GM18867 (cell line): ENCODE results near the gene TBL1Y.
"Not testable (repeated sequence)": the region's sequence is repeated elsewhere in the genome, so short reads cannot be mapped to it uniquely, and the experiment has no call there.

Experiments
- ATAC-seq: cut with Tn5 transposase; IDR thresholded peaks from one replicate; pipeline ENCODE4 v1.9.1; 2021; ENCODE audit warnings: mild to moderate bottlenecking, moderate library complexity; ENCODE audit not compliant: unreplicated experiment

The TBL1Y gene

GRCh38 chrY:6972271-6972887 is 61.9 kb downstream of the TBL1Y start:
- no peak for ATAC-seq

GRCh38 chrY:6974971-6975370 is 64.5 kb downstream of the TBL1Y start:
- ATAC-seq = no peak

DNA sequence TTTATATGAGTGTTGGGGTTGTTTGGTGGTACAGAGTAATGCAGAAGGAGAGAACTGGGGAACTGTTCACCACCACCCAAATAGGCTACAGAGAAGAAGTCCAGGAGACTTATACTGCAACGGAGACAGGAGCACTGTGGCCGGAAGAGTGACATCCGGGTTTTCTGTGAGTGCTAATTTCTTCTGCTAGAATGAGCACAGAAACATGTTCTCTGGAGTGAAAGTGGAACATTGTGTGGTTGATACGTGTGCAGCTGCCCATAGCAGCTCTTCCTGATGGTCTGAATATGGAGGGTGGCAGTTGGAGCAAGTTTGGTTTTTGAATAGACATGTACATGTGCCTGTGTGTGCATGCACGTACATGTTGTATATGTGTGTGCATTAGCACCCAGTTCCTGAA is 67.3 kb downstream of the TBL1Y start:
- no peak for ATAC-seq

GRCh38 chrY:6983221-6983620 is 72.7 kb downstream of the TBL1Y start:
- ATAC-seq = no peak

DNA sequence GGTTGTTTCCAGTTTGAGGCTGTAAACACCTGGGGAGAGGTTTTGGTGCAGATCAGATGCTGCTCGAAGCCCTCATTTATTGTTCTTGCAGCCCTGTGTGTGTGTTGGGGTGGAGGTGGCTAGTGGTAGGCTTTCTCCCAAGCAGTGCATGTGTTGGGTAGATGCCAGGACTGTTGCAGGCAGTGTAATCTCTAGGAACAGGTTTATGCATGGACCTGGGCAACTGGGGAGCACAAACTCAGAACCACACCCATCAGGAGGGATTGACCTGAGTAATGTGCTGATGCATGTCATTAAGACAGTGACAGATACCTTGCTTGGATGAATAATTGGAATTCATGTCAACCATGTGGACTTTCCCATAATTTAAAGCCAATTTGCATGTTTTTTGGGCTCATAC is 77.3 kb downstream of the TBL1Y start:
- ATAC-seq = no peak

GRCh38 chrY:6989886-6990620 is 79.6 kb downstream of the TBL1Y start:
- no peak for ATAC-seq

- ATAC-seq = no peak
These were observed 81.5 kb downstream of the TBL1Y start for GRCh38 chrY:6992041-6992440.

DNA sequence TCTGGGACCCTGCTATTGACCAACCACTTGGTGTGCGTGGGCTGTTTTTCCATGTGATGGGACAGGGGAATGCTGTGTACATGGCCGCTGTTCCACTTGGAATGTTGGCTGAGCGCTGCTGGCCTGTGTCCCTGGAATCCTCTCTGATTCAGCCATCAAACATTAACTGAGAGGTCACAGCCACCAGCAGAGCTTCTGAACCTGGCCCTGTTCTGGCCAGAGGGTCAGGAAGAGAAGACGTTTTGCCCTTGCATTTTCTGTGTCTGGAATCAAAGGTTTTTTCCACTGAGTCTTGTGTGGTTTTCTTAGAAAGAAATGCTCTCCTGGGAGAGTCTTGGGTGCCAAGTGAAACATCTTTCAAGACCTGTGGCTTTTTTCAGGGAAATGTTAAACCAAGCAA is 85.5 kb downstream of the TBL1Y start:
- no peak for ATAC-seq

- ATAC-seq = no peak
These were observed 87.1 kb downstream of the TBL1Y start for GRCh38 chrY:6997503-6998066.

- ATAC-seq = no peak
These were observed 89.4 kb downstream of the TBL1Y start for GRCh38 chrY:6999905-7000304.

DNA sequence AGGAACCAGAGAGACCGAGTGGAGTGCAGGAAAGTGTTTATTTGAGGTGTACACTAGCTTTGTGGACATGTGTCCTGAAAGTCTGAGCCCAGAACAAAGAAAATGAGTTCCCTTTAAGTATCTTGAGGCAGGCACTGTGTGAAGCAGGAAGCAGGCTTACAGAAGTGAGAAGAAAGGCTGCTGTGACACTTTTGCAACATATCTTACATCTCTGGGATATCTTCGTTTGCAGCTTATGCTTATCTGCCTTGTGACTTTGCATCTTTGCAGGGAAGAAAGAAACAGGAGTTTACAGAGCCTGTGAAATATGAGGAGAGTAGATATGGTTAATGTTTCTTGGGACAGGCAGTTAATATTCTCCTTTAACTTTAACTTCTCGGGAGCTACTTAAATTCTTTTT is 92.1 kb downstream of the TBL1Y start:
- no peak for ATAC-seq

- ATAC-seq = no peak
These were observed 97.4 kb downstream of the TBL1Y start for GRCh38 chrY:7007911-7008310.

DNA sequence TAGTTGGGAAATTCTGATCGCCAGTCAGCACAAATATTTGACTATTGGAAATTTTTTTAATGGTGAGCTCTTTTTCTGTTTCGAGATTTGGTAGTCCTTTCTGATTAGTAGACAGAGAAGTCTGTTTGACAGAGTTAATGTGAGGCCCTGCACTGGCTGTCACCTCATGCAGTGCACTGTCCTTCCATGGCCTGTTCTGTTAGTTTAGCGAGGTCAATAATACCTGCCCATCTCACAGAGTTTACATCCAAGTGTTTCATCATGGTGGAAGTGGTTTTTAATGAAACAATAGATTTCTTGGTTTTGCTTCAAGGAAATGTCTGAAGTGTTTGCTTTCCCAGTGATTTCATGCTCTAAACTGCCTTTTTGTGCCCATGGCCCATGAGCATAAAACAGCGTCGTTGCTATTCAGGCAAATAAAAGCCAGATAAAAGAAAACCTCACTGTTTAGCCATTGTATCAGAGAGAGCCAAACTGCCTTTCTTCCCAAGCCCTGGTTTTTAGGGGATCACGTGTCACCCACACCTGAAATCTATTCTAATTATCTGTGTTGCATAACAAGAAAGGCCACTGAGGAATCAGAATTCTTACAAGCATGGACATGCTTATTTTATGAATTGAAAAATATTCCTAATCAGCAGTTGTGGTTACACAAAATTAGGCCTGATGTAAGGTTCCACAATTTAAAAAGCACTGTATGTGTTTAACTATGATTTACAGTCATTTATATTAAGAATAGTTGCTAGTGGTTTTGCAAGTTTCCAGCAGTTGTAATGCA is 98.3 kb downstream of the TBL1Y start:
- ATAC-seq = no peak

GRCh38 chrY:7013051-7013450 is 102.6 kb downstream of the TBL1Y start:
- ATAC-seq = no peak

- ATAC-seq = no peak
These were observed 106.0 kb downstream of the TBL1Y start for GRCh38 chrY:7016521-7016920.

DNA sequence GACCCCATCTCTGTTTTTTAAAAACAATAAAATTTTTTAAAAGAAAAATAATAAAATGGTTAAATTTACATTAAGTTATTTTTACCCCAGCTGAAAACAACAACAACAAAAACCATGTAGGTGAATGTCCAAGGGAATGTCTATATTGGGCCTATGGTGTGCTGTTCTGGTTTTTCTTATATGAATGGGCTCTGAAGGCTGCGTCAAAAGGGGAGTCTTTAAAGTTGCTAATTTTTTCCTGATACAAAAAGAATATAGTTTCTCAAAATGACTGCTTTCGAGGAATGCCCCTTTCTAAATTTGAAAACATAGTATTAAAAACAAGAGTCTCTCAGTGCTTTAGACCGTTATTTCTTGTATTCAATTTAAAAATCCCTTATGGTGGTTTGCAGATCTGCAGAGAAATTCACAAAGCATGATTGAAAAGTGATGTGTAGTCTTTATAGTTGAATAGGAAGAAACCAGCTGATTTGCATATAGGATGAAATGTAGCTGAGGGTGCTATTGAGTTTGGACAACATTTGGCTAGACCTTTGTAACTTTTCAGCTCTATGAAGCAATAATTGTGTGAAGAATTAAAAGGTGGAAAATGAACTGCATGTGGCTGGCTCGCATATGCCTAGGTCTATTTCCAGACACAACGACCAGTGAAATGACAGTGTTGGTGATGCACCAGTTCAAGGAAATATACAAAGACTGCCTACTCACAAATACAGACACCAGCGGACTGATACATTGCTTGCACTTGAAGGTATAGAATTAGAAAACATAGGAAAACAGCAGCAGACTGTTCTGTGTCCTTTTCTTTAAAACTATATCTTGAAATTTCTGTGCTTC is 107.0 kb downstream of the TBL1Y start:
- ATAC-seq = no peak

DNA sequence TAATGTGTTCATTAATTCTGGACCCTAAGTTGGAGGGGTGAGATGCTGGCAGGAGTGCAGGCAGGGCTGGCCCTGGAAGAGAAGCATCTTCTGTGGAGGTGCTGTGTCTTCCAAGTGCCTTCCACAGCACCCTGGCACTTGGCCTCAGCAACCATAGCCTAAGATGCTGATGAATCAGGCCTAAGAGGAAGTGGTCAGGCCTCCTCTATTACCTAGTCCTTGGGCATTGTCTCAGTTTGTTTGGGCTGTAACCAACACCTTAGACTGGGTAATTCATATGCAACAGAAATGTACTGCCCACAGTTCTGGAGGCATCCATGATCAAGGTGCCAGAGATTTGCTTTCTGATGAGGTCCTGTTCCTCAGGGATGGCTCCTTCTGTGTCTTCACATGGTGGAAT is 128.5 kb downstream of the TBL1Y start:
- no peak for ATAC-seq

DNA sequence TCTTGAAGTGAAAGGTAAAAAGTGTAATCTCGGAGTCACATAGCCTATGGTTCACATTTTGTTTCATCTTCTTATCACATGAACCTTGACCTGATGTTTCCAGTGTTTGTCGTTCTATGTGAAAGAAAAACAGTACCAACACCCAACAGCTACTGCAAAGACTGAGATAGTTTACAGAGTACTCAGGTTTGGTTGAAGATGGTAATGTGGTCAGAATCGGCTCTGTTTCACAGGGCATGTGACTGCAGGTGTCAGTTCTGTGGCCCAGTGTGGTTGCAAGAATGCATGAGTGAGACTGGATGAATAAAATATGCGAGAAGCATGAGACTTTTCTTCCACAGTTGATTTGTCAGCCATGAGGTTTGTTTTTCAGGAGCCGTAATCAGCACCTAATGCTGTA is 130.2 kb downstream of the TBL1Y start:
- ATAC-seq = no peak

DNA sequence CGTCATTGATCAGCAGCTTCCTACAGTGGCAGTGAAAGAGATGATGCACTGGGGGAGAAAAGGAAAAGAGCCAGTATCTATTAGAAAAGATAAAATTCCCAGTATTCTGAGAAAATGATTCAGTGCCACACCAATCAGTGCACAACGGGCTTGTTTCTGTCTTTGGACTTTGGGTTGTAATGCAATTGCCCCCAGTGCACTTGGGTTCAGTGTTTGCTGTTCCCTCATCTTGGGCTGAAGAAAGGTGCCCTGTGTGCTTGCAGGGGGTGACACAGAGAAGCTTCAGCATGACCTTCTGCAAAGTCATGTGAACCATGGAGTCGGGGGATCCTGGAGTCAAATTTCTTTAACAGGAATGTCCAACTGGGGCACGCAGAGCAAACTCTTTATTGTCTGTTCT is 131.5 kb downstream of the TBL1Y start:
- ATAC-seq = no peak

- ATAC-seq = not testable (repeated sequence)
These were observed 142.0 kb downstream of the TBL1Y start for GRCh38 chrY:7052461-7052860.

DNA sequence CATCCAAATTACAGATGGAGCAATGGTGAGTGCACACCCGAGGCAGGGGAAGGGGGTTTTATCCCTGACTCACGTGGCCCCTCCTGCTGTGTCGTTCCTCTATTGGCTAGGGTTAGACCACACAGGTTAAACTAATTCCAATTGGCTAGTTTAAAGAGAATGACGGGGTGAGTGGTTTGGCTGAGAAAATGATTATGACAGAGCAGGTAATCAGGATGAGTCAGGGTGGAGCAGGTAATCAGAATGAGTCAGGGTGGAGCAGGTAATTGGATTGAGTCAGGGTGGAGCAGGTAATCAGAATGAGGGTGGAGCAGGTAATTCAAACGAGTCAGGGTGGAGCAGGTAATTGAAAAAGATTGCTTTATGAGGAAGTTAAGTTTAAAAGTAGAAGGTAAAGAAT is 146.4 kb downstream of the TBL1Y start:
- no peak for ATAC-seq
